Limb (tissue), 2 donors: Measurements from ENCODE around the gene PILRB.
"Not testable (repeated sequence)": the region's sequence is repeated elsewhere in the genome, so short reads cannot be mapped to it uniquely, and the experiment has no call there.

Experiments used
- DNase-seq, 2 donors: peaks; one replicate each; pipeline ENCODE4 v3.0.0-alpha.2; 2016; ENCODE audit errors: extremely low spot score in 2 of 2

PILRB gene

DNA sequence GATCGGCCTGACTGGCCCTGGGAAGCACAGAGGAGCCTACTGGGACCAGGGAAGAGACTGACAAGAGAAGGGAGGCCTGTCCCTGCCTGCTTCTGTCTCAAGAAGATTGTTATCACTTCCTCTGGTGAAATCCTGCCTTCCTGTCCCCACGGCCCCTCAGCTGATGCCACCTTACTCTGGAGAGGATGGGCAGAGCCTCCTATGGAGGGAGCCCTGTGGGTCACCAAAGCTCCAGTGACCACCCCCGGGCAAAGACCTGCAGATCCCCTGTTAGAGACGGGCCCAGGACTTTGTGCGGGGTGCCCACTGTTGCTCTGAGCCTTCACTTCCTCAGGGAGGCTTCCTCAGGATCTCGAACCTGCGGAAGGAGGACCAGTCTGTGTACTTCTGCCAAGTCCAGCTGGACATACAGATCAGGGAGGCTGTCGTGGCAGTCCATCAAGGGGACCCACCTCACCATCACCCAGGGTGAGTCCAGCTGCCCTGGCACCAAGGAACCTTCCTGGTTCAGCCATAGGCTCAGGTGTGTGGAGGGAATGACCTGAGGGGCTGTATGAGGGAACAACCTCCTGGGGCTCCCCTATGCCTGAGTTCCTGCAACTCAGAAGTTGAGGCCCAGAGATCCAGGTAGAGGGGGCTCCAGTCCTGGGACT is 1.4 kb upstream of the PILRB start:
- DNase-seq, result no peak

DNA sequence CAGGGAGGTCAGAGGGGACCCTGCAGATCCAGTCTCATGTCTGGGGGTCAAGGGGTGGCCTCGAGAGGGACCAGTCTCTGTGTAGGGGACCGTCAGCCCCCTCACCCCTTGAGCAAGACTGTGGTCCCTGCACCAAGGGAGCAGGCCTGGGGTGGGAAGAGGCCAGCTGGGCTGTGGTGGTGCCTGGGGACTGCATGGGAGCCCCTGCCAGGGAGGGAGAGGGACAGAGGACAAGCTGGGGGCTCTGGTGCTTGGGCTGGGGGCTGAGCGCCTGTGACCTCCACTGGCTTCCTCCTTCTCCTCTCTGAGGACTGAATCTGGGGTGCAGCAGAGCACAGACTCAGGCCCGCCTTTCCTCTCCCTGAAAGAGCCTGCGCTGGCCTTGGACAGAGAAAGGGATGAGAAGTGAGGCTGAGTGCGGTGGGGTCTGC is 771 bp upstream of the PILRB start:
- no peak for DNase-seq

DNA sequence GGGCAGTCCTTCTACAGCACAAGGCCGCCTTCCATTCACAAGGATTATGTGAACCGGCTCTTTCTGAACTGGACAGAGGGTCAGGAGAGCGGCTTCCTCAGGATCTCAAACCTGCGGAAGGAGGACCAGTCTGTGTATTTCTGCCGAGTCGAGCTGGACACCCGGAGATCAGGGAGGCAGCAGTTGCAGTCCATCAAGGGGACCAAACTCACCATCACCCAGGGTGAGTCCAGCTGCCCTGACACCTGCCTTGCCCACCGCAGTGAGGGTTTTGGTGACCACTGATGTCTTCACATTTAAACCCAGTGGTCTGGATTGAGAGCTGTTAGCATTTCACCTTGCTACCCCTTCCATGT is 918 bp downstream of the PILRB start:
- no peak for DNase-seq

DNA sequence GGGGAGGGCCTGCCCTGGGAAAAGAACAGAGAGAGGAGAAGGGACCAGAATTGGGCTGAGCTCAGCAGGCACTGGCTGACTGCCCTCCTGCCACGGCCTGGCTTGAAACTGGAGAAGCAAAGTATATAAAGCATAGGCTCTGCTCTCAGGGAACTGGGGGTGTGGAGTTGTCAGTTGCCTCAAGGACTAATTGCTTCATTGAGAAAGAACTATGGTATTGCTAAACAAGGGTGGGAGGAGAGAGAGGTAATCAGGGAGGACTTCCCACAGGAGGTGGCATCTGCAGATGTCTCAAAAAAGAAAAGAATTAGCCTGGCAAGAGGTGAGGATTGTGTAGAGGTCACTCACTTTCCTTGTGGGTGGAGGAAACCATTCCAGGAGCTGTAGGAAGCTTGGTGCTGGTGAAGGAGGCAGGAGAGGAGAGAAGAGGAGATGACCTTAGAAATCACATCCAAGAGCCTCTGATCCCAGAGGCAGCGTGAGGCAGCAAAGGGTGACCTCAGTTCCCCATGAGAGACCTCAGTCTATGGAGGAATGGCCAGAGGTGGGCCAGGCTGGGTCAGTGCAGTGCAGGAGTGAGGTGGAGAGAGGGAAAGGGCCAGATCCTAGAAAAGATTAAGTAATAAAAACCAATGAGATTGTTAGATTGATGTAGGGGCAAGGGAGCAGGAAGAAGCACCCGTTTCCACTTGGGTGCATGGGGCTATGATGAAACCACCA is 2.4 kb downstream of the PILRB start:
- DNase-seq, result no peak

DNA sequence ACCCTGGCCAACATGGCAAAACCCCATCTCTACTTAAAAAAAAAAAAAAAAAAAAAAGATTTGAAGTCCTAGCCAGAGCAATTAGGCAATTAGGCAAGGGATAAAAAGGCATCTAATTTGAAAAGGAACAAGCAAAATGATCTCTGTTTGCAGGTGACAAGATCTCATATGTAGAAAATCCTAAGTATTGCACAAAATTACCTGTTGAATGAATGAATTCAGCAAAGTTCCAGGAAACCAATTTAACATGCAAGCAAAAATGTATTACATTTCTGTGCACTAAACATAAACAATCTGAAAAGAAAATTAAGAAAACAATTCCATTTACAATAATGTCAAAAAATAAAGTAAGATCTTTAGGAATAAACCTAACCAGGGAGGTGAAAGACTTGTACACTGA is 5.2 kb downstream of the PILRB start:
- DNase-seq, result no peak

DNA sequence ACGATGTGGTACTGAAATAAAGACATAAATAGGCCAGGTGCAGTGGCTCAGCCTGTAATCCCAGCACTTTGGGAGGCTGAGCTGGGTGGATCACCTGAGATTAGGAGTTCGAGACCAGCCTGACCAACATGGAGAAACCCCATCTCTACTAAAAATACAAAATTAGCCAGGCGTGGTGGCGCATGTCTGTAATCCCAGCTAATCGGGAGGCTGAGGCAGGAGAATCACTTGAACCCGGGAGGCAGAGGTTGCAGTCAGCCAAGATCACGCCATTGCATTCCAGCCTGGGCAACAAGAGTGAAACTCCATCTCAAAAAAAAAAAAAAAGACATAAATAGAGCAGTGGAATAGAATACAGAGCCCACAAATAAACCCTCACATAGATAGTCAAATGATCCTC is 5.9 kb downstream of the PILRB start:
- DNase-seq, result not testable (repeated sequence)

DNA sequence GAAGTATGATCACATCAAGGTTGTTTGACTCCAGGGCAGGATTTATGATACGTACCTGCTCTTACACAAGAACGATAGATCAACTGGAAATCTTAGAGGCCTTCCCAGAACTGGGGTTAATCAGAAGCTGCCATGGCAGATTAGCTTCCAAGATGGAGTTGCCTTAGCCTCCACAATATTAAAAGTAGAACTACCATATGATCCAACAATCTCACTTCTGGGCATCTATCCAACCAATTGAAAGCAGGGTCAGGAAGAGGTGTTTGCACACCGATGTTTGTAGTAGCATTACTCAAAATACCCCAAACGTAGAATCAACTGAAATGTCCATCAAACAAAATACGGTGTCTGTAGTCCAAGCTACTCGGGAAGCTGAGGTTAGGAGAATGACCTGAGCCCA is 6.6 kb downstream of the PILRB start:
- DNase-seq, result no peak

DNA sequence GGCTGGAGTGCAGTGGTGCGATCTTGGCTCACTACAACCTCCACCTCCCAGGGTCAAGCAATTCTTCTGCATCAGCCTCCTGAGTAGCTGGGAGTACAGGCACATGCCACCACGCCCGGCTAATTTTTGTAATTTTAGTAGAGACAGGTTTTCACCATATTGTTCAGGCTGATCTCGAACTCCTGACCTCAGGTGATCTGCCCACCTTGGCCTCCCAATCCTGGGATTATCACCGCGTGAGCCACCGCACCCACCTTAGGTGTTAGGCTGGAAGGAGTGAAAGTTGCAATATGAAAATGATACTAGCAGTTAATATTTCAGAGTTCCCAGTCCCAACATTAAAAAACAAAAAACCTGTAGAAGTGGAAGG is 8.1 kb downstream of the PILRB start:
- not testable (repeated sequence) for DNase-seq

DNA sequence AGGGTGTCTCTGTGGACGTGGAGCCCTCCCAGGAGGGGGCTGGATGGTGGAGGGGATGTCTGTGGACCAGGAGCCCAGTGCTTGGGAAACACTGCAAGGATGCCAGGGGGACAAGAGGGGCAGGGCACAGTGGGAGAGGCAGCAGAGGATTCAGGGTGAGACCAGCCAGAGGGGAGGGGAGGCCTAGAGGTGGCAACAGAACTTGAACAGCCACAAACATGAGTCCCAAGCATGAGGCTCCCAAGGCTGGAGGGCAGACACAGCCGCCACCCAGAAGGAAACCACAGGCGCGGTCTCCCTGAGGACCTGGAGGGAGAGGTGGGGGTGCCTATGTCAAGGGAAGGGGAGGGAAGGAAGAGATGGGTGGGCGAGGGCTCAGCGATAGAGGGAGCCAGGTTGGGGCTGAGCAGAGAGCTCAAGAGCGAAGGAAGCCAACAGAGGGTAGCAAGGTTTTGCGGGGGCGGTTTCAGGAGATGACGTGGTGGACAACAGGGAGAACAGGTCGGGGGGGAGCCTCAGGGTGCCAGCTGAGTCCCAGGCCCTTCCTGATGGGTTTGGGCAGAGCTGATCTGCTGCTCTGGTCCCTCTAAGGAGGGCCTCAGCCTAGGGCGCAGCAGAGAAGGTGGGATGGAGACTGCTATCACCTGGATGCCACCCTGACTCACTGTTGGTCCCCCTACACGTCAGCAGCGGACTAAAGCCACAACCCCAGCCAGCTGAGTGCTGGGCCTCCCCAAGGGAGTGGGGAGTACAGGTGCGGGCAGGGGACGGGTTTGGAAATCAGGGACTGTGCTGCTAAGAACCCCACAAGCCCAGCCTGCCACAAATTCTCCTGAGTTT is 8.7 kb downstream of the PILRB start:
- DNase-seq, result no peak

DNA sequence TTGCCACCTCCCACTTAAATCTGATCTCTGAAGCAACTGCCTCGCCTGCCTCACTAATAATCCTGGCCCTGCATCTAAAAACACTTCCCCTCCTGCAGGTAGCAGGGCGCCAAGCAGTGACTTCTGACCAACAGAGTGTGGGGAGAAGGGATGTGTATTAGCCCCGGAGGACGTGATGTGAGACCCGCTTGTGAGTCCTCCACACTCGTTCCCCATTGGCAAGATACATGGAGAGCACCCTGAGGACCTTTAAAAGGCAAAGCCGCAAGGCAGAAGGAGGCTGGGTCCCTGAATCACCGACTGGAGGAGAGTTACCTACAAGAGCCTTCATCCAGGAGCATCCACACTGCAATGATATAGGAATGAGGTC is 9.3 kb downstream of the PILRB start:
- no peak for DNase-seq

DNA sequence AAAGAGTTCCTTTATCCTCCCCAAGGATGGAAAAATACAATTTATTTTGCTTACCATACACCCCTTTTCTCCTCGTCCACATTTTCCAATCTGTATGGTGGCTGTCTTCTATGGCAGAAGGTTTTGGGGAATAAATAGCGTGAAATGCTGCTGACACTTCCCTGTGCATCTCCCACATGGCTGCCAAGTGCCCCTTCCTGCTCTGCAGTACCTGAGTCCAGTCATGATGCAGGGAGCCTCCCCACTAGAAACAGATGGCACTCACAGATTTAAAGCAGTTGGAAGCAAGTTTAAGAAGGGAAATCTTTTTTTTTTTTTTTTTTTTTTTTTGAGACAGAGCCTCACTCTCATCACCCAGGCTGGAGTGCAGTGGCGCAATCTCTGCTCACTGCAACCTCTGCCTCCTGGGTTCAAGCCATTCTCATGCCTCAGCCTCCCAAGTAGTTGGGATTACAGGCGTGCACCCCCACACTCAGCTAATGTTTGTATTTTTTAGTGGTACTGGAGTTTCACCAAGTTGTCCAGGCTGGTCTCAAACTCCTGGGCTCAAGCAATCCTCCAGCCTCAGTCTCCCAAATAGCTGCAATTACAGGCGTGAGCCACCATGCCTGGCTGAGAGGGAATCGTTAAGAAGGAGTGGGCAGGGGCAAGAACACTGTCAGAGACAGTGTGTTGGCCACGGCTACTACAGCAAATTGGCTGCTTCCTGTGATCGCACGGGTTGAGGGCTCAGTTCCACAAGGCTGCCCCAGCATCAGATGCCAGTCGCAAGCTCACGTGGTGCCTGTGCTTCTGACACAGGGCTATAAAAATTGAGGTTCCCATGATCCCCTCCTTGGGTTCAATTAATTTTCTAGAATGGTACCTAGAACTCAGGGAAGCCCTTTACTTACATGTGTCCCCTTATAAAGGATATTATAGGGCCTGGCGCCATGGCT is 10.0 kb downstream of the PILRB start:
- no peak for DNase-seq

DNA sequence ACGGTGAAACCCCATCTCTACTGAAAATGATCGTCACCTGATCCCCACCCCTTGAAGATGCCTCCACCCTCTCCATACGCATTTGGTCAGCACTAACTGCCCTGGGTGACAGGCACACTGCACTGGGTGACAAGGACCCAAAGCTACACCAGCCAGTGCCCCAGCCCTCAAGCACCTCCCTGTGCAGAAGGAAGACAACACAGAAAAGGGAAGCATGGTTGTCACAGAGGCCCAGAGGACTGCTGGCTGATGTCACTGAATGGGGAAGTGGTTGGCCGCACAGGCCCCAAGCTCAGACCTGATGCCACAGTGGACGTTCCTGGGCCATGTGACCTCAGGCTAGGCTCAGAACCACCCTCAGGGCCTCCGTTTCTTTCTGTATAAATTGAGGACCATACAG is 11.2 kb downstream of the PILRB start:
- DNase-seq, result no peak

DNA sequence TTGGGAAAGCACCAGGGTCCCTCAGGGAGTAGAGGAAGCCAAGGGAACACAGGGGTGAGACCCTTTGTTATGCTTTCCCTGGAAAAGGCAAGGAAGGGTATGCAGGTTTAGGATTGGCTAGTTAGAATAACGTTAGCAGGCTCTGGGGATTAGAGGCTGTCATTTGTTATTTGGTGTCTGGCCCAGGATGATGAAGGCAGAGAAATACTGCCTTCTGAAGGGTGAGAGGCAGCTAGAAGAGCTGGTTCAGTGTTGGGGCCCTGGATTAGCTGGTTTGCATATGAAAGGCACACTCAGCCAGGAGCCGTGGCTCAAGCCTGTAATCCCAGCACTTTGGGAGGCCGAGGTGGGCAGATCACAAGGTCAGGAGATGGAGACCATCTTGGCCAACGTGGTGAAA is 12.4 kb downstream of the PILRB start:
- DNase-seq, result no peak

DNA sequence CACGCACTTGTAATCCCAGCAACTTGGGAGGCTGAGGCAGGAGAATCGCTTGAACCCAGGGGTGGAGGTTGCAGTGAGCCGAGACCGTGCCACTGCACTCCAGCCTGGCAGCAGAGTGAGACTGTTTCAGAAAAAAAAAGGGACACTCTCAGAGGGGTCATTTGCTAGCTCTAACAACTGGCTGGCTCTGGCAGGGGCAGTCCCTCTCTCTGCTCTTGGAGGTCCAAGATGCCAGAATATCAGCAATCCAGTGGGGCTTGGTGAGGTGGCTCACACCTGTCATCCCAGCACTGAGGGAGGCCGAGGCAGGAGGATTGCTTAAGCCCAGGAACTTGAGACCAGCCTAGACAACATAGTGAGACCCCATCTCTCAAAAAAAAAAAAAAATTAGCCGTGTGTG is 12.8 kb downstream of the PILRB start:
- DNase-seq, result no peak

DNA sequence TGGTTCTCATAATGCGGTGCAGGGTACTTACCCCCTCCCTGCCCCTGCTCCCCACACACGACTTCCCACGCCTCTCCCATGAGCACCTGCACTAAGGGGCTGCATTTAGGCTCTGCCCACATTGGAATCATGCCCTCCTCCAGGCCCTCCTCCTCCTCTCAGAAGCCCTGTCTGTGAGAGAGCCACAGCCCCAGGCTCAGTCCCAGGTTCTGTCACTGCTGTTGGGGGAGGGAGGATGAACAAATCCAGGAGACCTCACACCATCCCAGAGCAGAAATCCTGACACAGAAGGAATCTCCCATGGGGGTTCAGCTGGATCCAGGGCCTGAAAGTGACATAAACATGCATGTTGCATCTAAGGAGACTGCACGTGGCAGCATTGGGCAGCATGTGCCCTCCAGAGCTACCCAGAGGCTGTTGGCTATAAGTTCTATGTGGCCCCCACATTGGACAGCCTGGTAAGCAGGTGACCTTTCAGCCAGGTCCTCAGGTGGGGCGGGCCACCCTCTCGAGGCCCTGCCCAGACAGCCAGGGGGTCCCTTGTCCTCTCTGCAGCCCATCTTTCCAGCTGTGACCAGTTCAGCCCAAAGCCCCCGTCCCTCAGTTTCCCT is 13.7 kb downstream of the PILRB start:
- DNase-seq, result no peak

DNA sequence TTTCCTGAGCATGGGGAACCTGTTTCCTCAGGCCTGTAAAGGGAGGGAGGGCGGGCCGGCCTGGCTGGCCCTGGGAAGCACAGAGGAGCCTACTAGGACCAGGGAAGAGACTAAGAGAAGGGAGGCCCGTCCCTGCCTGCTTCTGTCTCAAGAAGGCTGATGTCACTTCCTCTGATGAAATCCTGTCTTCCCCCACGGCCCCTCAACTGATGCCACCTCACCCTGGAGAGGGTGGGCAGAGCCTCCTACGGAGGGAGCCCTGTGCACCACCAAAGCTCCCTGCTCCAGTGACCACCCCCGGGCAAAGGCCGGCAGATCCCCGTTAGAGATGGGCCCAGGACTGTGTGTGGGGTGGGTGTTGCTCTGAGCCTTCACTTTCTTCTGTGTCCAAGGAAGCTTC is 14.3 kb downstream of the PILRB start:
- DNase-seq, result no peak

DNA sequence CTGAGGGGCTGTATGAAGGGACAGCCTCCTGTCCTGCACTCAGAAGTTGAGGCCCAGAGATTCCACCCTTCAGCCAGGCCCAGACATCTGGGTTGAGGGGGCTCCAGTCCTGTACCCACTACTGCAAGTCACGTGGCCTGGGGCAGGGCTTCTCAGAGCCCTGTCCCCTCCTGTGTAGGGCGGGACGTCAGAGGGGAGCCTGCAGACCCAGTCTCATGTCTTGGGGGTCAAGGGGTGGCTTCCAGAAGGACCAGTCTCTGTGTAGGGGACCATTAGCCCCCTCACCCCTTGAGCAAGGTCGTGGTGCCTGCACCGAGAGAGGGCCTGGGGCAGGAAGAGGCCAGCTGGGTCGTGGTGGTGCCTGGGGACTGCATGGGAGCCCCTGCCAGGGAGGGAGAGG is 14.8 kb downstream of the PILRB start:
- DNase-seq, result no peak

DNA sequence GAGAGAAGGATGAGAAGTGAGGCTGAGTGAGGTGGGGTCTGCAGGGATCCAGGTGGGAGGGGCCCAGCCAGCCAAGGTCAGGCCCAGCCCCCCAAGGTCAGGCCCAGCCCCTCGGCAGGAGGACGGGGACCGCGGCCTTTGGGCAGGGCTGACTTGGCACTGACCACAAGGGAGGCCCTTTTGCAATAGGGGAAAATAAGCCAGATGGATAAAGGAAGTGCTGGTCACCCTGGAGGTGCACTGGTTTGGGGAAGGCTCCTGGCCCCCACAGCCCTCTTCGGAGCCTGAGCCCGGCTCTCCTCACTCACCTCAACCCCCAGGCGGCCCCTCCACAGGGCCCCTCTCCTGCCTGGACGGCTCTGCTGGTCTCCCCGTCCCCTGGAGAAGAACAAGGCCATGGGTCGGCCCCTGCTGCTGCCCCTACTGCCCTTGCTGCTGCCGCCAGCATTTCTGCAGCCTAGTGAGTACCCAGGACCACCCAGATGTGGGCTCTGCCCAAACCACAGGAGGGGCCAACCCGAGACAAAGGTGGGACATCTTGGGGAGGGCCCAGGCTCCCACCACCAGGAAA is 15.4 kb downstream of the PILRB start, which contains the start of gene PILRA:
Gene PILRA, plus strand, starts transcription at position 227 of the 571 bp plus-strand sequence. Its CDS starts 170 bp downstream, at position 397.
- DNase-seq, result no peak

DNA sequence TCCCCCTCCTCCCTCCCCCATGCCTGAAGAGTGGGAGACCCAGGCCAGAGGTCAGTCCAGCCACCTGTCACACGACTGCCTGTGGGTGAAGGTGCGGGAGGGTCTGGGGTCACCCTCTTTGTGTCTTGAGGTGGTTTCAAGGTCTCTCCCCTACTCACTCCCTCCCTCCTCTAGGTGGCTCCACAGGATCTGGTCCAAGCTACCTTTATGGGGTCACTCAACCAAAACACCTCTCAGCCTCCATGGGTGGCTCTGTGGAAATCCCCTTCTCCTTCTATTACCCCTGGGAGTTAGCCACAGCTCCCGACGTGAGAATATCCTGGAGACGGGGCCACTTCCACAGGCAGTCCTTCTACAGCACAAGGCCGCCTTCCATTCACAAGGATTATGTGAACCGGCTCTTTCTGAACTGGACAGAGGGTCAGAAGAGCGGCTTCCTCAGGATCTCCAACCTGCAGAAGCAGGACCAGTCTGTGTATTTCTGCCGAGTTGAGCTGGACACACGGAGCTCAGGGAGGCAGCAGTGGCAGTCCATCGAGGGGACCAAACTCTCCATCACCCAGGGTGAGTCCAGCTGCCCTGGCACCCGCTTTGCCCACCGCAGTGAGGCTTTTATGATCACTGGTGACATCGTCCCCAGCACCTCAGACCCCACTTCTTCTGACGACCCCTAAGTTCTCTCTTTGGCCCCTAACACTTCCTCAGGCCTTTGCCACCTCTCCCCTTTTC is 16.1 kb downstream of the PILRB start:
- not testable (repeated sequence) for DNase-seq

DNA sequence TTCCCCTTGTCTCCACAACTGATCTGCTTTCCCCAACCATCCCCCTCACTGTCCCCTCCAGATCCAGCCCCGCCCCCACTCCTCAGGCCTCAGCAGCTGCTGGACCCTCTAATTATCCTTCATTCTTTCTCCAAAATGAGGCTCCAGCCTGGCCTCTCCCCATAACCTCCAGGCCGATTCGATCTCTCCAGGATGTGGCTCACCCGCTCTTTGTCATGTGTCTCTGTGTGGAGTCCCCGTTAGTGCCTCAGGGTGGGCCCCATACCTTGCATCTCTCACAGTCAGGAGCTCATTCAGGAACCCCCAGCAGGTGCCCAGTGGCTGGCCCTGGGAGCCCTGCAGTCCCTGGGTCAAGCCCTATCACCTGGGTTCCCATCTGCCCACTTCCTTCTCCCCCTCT is 16.7 kb downstream of the PILRB start:
- no peak for DNase-seq
